CD1c-positive myeloid dendritic cell (primary cell): Measurements from ENCODE around the gene TMEM150B.

Experiments
- DNase-seq: peaks from one replicate; pipeline ENCODE4 v3.0.0-alpha.2; 2016; ENCODE audit errors: extremely low spot score

TMEM150B gene

GRCh38 chr19:55354698-55355212, 29.6 kb upstream of the TMEM150B start, which contains the start of gene COX6B2:
Gene COX6B2 (minus strand): TSS chr19:55354719. CDS start chr19:55354521, 198 bp downstream.
- DNase-seq: no peak

GRCh38 chr19:55353803-55354697, 28.9 kb upstream of the TMEM150B start:
- peak; percentile 76 for DNase-seq

GRCh38 chr19:55353356-55353802, 28.2 kb upstream of the TMEM150B start:
- no peak for DNase-seq

- DNase-seq: no peak
These were observed 27.5 kb upstream of the TMEM150B start for GRCh38 chr19:55352549-55353145.

GRCh38 chr19:55352040-55352439, 26.9 kb upstream of the TMEM150B start:
- DNase-seq: no peak

- DNase-seq: no peak
These were observed 25.6 kb upstream of the TMEM150B start for GRCh38 chr19:55350620-55351315.

- DNase-seq: no peak
These were observed 23.3 kb upstream of the TMEM150B start for GRCh38 chr19:55348317-55349034.

- no peak for DNase-seq
These were observed 22.4 kb upstream of the TMEM150B start for GRCh38 chr19:55347442-55348009.

GRCh38 chr19:55346725-55347441, 21.7 kb upstream of the TMEM150B start:
- no peak for DNase-seq

GRCh38 chr19:55345818-55346724, 20.9 kb upstream of the TMEM150B start:
- no peak for DNase-seq

GRCh38 chr19:55345101-55345817, 20.1 kb upstream of the TMEM150B start:
- no peak for DNase-seq

- DNase-seq: no peak
These were observed 19.3 kb upstream of the TMEM150B start for GRCh38 chr19:55344444-55344843.

- no peak for DNase-seq
These were observed 16.7 kb upstream of the TMEM150B start for GRCh38 chr19:55341595-55342531.

GRCh38 chr19:55341171-55341588, 16.0 kb upstream of the TMEM150B start:
- peak; percentile 85 for DNase-seq

- no peak for DNase-seq
These were observed 15.6 kb upstream of the TMEM150B start for GRCh38 chr19:55340784-55341147.

- no peak for DNase-seq
These were observed 15.0 kb upstream of the TMEM150B start for GRCh38 chr19:55339889-55340783.
